SJSA1 (cell line): ENCODE data around the gene SRI. TPM values are rescaled to one million over a fixed set of nuclear protein-coding genes. Genes with fewer than 3 reads are reported as not detected.

Source experiments
- total RNA-seq: library from RNA; depleted of rRNA; stranded (reverse); fragments of >200 nt; shearing (Covaris generic); gene quantifications from 2 replicates; pipeline ENCODE4 v1.2.3, GENCODE V29; 2014; rRNA removed

Gene SRI
- total RNA-seq, 1 experiment from 2014 or later: 103 TPM

Other genes with a start within 250 kb of the SRI start
- not detected in 2 replicates for gene STEAP4, start 86.9 kb upstream of the SRI start, total RNA-seq